GM12892 (cell line): ENCODE measurements around the gene MYOD1.

ENCODE experiments used
- POLR2AphosphoS5 ChIP-seq: IDR thresholded peaks from 2 replicates; pipeline ENCODE4 v1.6.1; 2011; ENCODE audit warnings: low read depth, low read length, control low read depth
- TAF1 ChIP-seq: IDR thresholded peaks from 2 replicates; pipeline ENCODE4 v1.6.1; 2011; ENCODE audit warnings: low read depth, mild to moderate bottlenecking, control low read depth, low read length, borderline replicate concordance

- TF ChIP-seq TAF1 (no peak), POLR2AphosphoS5 (no peak)
Measured at GRCh38 chr11:17766073-17766359, 46.6 kb downstream of the MYOD1 start.
